GM12878 (cell line): Measurements from ENCODE around the gene PIGU. TPM values are rescaled to one million over a fixed set of nuclear protein-coding genes. Genes with fewer than 3 reads are reported as not detected.
A peak's percentile ranks its signal among the peaks of the same experiment; 100 is the strongest.

ENCODE experiments used
- ATAC-seq: fragments of 200-7000 bp; cut with Tn5 transposase; 3 replicates; pipeline ENCODE4 v1.9.1; 2020; ENCODE audit warnings: mild to moderate bottlenecking, moderate library complexity
- BruUV-seq: library from RNA; stranded (reverse); fragments of 400-500 nt; replicated peaks from 2 replicates; lab custom pipeline; 2021; lab: Mats Ljungman, UMichigan
- CTCF ChIA-PET: fragments of 300-600 bp; sonication (Branson Sonifier 250); formaldehyde crosslinking; extraction: SDS; loops from one replicate; lab custom pipeline; 2021; ENCODE audit warnings: inconsistent platforms; lab: Yijun Ruan, JAX
- POLR2A ChIA-PET: fragments of 350-600 bp; formaldehyde crosslinking; extraction: SDS; loops from one replicate; lab custom pipeline; 2021; ENCODE audit warnings: inconsistent platforms; lab: Charles Lee
- RAD21 ChIA-PET: fragments of 300-600 bp; sonication (Branson Sonifier 250); formaldehyde crosslinking; loops from one replicate; lab custom pipeline; 2023; ENCODE audit warnings: antibody characterized with exemption; ENCODE audit not compliant: unreplicated experiment; lab: Charles Lee
- SMC1A ChIA-PET: fragments of 300-600 bp; sonication (Branson Sonifier 250); formaldehyde crosslinking; loops from one replicate; lab custom pipeline; 2023; ENCODE audit not compliant: unreplicated experiment, uncharacterized antibody; lab: Charles Lee
- DNase-seq: peaks from one replicate; pipeline ENCODE4 v3.0.0-alpha.2; 2011; ENCODE audit warnings: low read depth, low spot score
- FAIRE-seq: peaks from 3 replicates; lab custom pipeline; 2011; peaks lifted over from hg19 to GRCh38; lab: Jason Lieb, UNC
- H2AFZ ChIP-seq: 2 replicates; pipeline ENCODE4 v1.6.0; 2011; ENCODE audit warnings: low read depth, low read length, control low read depth; ENCODE audit not compliant: control insufficient read depth
- H3K27ac ChIP-seq: 2 replicates; pipeline ENCODE4 v1.5.1; 2011; ENCODE audit warnings: control low read depth; ENCODE audit not compliant: control insufficient read depth, insufficient read depth
- H3K27me3 ChIP-seq, 2 experiments: replicated peaks in 1 of 2; 2 replicates each; pipeline versions ENCODE4 v1.6.0 to v1.6.1; 2011; ENCODE audit warnings: low read length in 1 of 2; ENCODE audit not compliant: control insufficient read depth in 2 of 2, insufficient read depth in 2 of 2
- H3K36me3 ChIP-seq, 2 experiments: 2 replicates each; pipeline ENCODE4 v1.5.1; 2011; ENCODE audit warnings: low read length in 1 of 2; ENCODE audit not compliant: control insufficient read depth in 2 of 2, insufficient read depth in 2 of 2
- H3K4me1 ChIP-seq: 2 replicates; pipeline ENCODE4 v1.6.1; 2011; ENCODE audit warnings: mild to moderate bottlenecking, low read length, moderate library complexity, mixed read lengths; ENCODE audit not compliant: control insufficient read depth, insufficient read depth
- H3K4me2 ChIP-seq: 2 replicates; pipeline ENCODE4 v1.6.0; 2011; ENCODE audit warnings: control low read depth; ENCODE audit not compliant: control insufficient read depth, insufficient read depth
- H3K4me3 ChIP-seq: fragments of 200-600 bp; sonication (generic); 2 replicates; pipeline ENCODE4 v1.5.1; 2016
- H3K79me2 ChIP-seq: 2 replicates; pipeline ENCODE4 v1.6.0; 2011; ENCODE audit warnings: low read length; ENCODE audit not compliant: control insufficient read depth, insufficient read depth
- H3K9ac ChIP-seq: 2 replicates; pipeline ENCODE4 v1.8.0; 2011; ENCODE audit warnings: low read length, control low read depth, mixed read lengths; ENCODE audit not compliant: control insufficient read depth, insufficient read depth
- H3K9me3 ChIP-seq: replicated peaks from 3 replicates; pipeline ENCODE4 v1.5.1; 2011; ENCODE audit warnings: mild to moderate bottlenecking, low read length; ENCODE audit not compliant: control insufficient read depth, insufficient read depth
- H4K20me1 ChIP-seq: 2 replicates; pipeline ENCODE4 v1.6.0; 2011; ENCODE audit not compliant: control insufficient read depth, insufficient read depth
- CBX3 ChIP-seq: fragments of 200-600 bp; sonication (generic); IDR thresholded peaks from 2 replicates; pipeline ENCODE4 v1.6.1; 2016; ENCODE audit warnings: low read depth, borderline replicate concordance
- CEBPB ChIP-seq, 2 experiments: fragments of 150-350 bp in 1 of 2; IDR thresholded peaks; 2 replicates each; pipeline ENCODE4 v1.6.1; 2012 to 2014; ENCODE audit warnings: low read depth in 2 of 2, low read length in 2 of 2, borderline replicate concordance in 1 of 2, inconsistent platforms in 1 of 2
- CREM ChIP-seq: IDR thresholded peaks from 2 replicates; pipeline ENCODE4 v1.6.1; 2014; ENCODE audit warnings: antibody characterized with exemption, low read depth
- LARP7 ChIP-seq: fragments of 450-650 bp; IDR thresholded peaks from 2 replicates; pipeline ENCODE4 v1.6.1; 2017; ENCODE audit warnings: mild to moderate bottlenecking
- MYB ChIP-seq: fragments of 150-350 bp; IDR thresholded peaks from 2 replicates; pipeline ENCODE4 v1.6.1; 2014; ENCODE audit warnings: mild to moderate bottlenecking, low read depth, low read length, borderline replicate concordance
- NRF1 ChIP-seq: conservative IDR thresholded peaks from 2 replicates; pipeline ENCODE4 v1.6.1; 2011; ENCODE audit warnings: mild to moderate bottlenecking, low read depth, low read length, improper control_type of control experiment
- PAX8 ChIP-seq: fragments of 450-650 bp; IDR thresholded peaks from 2 replicates; pipeline ENCODE4 v1.6.1; 2017; ENCODE audit warnings: mild to moderate bottlenecking, moderate library complexity
- POU2F2 ChIP-seq: IDR thresholded peaks from 3 replicates; pipeline ENCODE4 v1.6.1; 2011; ENCODE audit warnings: low read depth, mild to moderate bottlenecking, low read length, borderline replicate concordance
- RAD51 ChIP-seq: fragments of 450-650 bp; IDR thresholded peaks from 2 replicates; pipeline ENCODE4 v1.6.1; 2016; ENCODE audit warnings: moderate library complexity, mild to moderate bottlenecking, inconsistent platforms
- RCOR1 ChIP-seq: conservative IDR thresholded peaks from 2 replicates; pipeline ENCODE4 v1.6.1; 2012; ENCODE audit warnings: low read depth, low read length, improper control_type of control experiment
- SP1 ChIP-seq: IDR thresholded peaks from one replicate; pipeline ENCODE4 v1.6.1; 2011; ENCODE audit warnings: low read depth, low read length
- SUZ12 ChIP-seq: fragments of 200-600 bp; sonication (generic); IDR thresholded peaks from one replicate; pipeline ENCODE4 v1.6.1; 2018; ENCODE audit warnings: antibody characterized with exemption, mild to moderate bottlenecking; ENCODE audit not compliant: unreplicated experiment
- ZNF384 ChIP-seq: IDR thresholded peaks from 2 replicates; pipeline ENCODE4 v1.6.1; 2012; ENCODE audit warnings: low read depth, mild to moderate bottlenecking, low read length, improper control_type of control experiment, borderline replicate concordance
- WGBS: methylation state at CpG from one replicate; pipeline ENCODE4 v1.1.6; 2016; ENCODE audit warnings: low lambda C conversion rate; ENCODE audit not compliant: insufficient replicate concordance, insufficient coverage; ENCODE audit errors: missing lambda C conversion rate; 5-methylcytosine and 5-hydroxymethylcytosine counted together
- in situ Hi-C: fragments of 300-500 bp; cut with MboI; formaldehyde crosslinking; loops from 9 replicates; pipeline ENCODE4 v1.14.3; 2018; ENCODE audit warnings: mixed read lengths
- intact Hi-C: fragments of 100-400 bp; cut with micrococcal nuclease; formaldehyde crosslinking; loops from one replicate; pipeline ENCODE4 v1.14.2; 2022; ENCODE audit not compliant: unreplicated experiment
- polyA plus RNA-seq, 11 experiments: library from polyadenylated mRNA; depleted of rRNA in 4 of 11; unstranded in 6 of 11; stranded (reverse) in 5 of 11; fragments of >200 nt; fragmentation: Nextera tagmentation in 4 of 11; fragmentation: Illumina TruSeq in 1 of 11; extraction: Ambion mirVana in 4 of 11; extraction: Trizol in 1 of 11; gene quantifications; 1 replicate in 1 of 11; 2 replicates in 10 of 11; pipeline versions ENCODE4 v1.2.1 to v1.2.3, GENCODE V29; 2011 to 2016; ENCODE audit warnings: inconsistent platforms in 2 of 11, missing spikeins in 2 of 11, low read depth in 1 of 11
- total RNA-seq, 4 experiments: library from RNA; depleted of rRNA in 3 of 4; stranded (reverse); fragments of >200 nt in 3 of 4; fragmentation: Illumina TruSeq in 1 of 4; extraction: Trizol in 1 of 4; gene quantifications; 2 replicates each; pipeline versions ENCODE4 v1.2.1 to v1.2.3, GENCODE V29; 2013 to 2021

Gene PIGU
- total and polyA plus RNA-seq, 10 of the 15 experiments (the other 5 are each of a cell fraction or from before 2014, with no cell fraction given), result 4.1 to 88.2 (median 25.0) TPM

DNA sequence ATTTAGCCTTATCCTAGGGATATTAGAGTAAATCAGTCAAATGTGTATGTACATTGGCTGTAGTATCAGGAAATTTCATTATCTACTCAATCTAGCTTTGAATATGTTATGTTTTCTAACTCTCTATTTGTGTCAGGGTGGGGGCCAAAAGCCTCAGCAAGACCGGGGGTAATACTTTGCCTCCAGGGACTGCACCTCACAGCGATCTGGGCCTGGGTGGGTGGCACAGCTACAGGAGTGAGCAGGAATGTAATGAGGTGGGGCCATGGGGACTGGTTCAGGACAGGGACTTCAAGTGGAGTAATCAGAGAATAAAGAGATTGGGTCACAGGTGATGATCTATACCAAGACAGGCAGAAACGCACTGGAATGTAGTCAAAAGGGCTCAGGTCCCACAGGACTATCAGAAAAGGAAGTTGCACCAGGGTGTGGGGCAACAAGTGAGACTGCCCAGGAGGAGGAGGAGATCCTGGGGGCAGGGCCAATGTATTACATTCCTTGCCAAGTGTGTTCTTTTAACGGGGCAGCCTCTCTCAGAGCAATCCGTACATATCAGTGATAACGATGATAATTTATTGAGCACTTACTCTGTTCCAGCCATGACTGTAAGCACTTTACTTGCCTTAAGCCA lies 54.0 kb downstream of the PIGU start:
- no TSS peak for BruUV-seq
- no peak for FAIRE-seq
- H3K36me3 ChIP-seq, result peaks cover 0 to 3% of the 10 kb centered on the region in 2 experiments; a peak in 2 of 4 replicates
- no peak overlapping the region for H3K9ac ChIP-seq
- WGBS, result 22% methylated on average over 6 of the region's 6 CpGs
- no peak for DNase-seq
- H4K20me1 ChIP-seq, result no peaks in the 10 kb centered on the region
- CTCF ChIA-PET, result no interaction called here
- no peak for ATAC-seq
- no peak for TF ChIP-seq NRF1
- TF ChIP-seq, all 136 proteins: peak for 0
- POLR2A ChIA-PET, result no interaction called here
- in situ Hi-C loops (no loop called here), intact Hi-C loops (no loop called here)
- RAD21 ChIA-PET, result no interaction called here
- no peaks in the 10 kb centered on the region for H3K79me2 ChIP-seq
- H3K27ac ChIP-seq, result no peak overlapping the region
- no peak overlapping the region for H2AFZ ChIP-seq
- no peak overlapping the region for H3K4me3 ChIP-seq
- no peak overlapping the region; the same call in 1 of the 2 replicates for H3K4me2 ChIP-seq
- peaks cover 19% of the 10 kb centered on the region for H3K4me1 ChIP-seq
- SMC1A ChIA-PET, result interaction anchor here (1.1 to 1.9 kb wide), 2 partner anchors 21 to 147 kb away, joined by 3 to 4 read pairs; no protein-coding TSS in a partner anchor
- H3K9me3 ChIP-seq, result no peaks in the 10 kb centered on the region
- no peaks in the 10 kb centered on the region for H3K27me3 ChIP-seq

DNA sequence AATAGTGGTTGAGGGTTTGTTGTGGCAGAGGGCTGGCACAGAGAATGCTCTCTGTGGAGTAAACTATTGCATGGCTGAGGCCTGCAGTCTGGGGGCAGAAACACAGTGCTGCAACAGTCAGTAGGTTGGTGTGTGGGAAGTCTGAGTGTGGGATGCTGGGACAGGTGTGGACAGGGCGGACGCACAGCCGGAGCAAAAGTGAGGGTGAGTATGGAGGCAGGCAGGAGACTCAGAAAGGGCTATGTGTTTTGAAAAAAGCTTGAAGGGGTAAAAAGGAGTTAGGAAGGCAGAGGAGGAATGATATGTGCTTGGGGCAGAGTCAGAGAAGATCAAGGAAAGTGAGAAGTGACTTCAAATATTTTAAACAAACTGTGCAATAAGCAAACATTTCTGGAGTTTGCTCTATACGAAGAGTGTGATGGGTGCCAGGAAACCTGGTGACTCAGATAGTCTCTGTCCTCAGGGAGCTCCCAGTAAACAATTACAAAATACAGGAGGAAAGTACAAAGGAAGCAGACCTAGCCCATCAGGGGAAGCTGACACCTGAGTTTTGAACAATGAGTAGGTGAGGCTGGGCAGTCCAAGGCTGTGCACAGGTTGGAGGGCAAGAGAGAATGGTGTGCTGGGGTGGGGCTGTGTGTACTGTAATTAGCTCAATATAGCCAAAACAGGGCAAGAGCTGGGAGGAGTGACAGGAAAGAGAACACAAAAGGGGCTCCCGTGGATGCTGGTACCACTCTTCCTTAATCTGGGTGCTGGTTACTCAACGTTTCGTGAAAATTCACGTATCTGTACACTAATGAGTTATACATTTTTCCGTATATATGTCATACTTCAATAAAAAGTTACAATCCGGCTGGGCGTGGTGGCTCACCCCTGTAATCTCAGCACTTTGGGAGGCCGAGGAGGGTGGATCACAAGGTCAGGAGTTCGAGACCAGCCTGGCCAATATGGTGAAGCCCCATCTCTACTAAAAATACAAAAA lies 55.2 kb downstream of the PIGU start:
- ChIA-PET CTCF (interaction anchor here (1.0 kb wide), 1 partner anchor 148 kb away, joined by 4 read pairs; no protein-coding TSS in a partner anchor), RAD21 (interaction anchor here (0.7 to 1.7 kb wide), 2 partner anchors 148 to 1735 kb away, joined by 3 to 6 read pairs; no protein-coding TSS in a partner anchor), SMC1A (interaction anchor here (1.1 to 1.9 kb wide), 2 partner anchors 22 to 148 kb away, joined by 3 to 4 read pairs; no protein-coding TSS in a partner anchor), POLR2A (interaction anchor here (0.6 to 0.7 kb wide), 4 partner anchors 28 to 431 kb away, joined by 3 to 6 read pairs (median 4); no protein-coding TSS in a partner anchor)
- H3K9me3 ChIP-seq, result no peaks in the 10 kb centered on the region; the same call in 2 of the 3 replicates
- in situ Hi-C loops, result no loop called here
- FAIRE-seq, result no peak
- peaks cover 19% of the 10 kb centered on the region for H3K4me1 ChIP-seq
- no peak overlapping the region for H2AFZ ChIP-seq
- no peaks in the 10 kb centered on the region for H3K79me2 ChIP-seq
- no peaks in the 10 kb centered on the region for H3K27me3 ChIP-seq
- no peak overlapping the region for H3K4me2 ChIP-seq
- BruUV-seq, result no TSS peak
- no peak overlapping the region for H3K9ac ChIP-seq
- peaks cover 0 to 6% of the 10 kb centered on the region in 2 experiments; a peak in 2 of 4 replicates for H3K36me3 ChIP-seq
- H3K4me3 ChIP-seq, result no peak overlapping the region
- no peaks in the 10 kb centered on the region for H4K20me1 ChIP-seq
- no peak overlapping the region for H3K27ac ChIP-seq
- intact Hi-C loops, result no loop called here
- 87% methylated on average over 13 of the region's 13 CpGs for WGBS
- ATAC-seq, result peak; percentile 21; the same call in 1 of the 3 replicates
- DNase-seq, result no peak
- TF ChIP-seq SP1 (no peak), CREM (no peak), LARP7 (no peak), PAX8 (no peak), MYB (no peak), RAD51 (no peak), SUZ12 (no peak), CBX3 (no peak), RCOR1 (no peak), POU2F2 (no peak), ZNF384 (no peak), CEBPB (IDR thresholded peaks at IDR 0.05; ENCODE audit: borderline replicate concordance in 1 of 2, low read depth in 2 of 2, low read length in 2 of 2) (no peak)
